Stimulated activated CD8-positive, alpha-beta memory T cell treated with anti-CD3 and anti-CD28 coated beads, Interleukin-15, amount 100 ng/mL, for 4 hours (primary cell): ENCODE data around the gene SYNPR.
"Not testable (repeated sequence)": the region's sequence is repeated elsewhere in the genome, so short reads cannot be mapped to it uniquely, and the experiment has no call there.

ENCODE experiments used
- DNase-seq, 2 donors: peaks; one replicate each; pipeline ENCODE4 v3.0.0-alpha.2; 2020; ENCODE audit warnings: low read depth in 2 of 2

SYNPR gene

GRCh38 chr3:63617391-63617790 is 339.3 kb downstream of the SYNPR start:
- DNase-seq = no peak

GRCh38 chr3:63624941-63625560 is 346.9 kb downstream of the SYNPR start:
- DNase-seq = no peak

GRCh38 chr3:63631670-63632069 is 353.6 kb downstream of the SYNPR start:
- no peak for DNase-seq

- DNase-seq = no peak
Measured at GRCh38 chr3:63635186-63635585, 357.1 kb downstream of the SYNPR start.

- DNase-seq = no peak
Measured at GRCh38 chr3:63639806-63640205, 361.7 kb downstream of the SYNPR start.

- DNase-seq = no peak
Measured at GRCh38 chr3:63642488-63642887, 364.4 kb downstream of the SYNPR start.

GRCh38 chr3:63644212-63644797 is 366.2 kb downstream of the SYNPR start:
- no peak for DNase-seq

GRCh38 chr3:63644928-63645781 is 367.0 kb downstream of the SYNPR start:
- not testable (repeated sequence) for DNase-seq

GRCh38 chr3:63652066-63652725 is 374.1 kb downstream of the SYNPR start, which contains the start of gene SNTN:
TSS of gene SNTN (plus strand) at chr3:63652675. CDS start at chr3:63652688, 13 bp downstream.
- DNase-seq = no peak

GRCh38 chr3:63654211-63654610 is 376.1 kb downstream of the SYNPR start:
- DNase-seq = no peak

GRCh38 chr3:63654931-63655330 is 376.8 kb downstream of the SYNPR start:
- no peak for DNase-seq

GRCh38 chr3:63655519-63655918 is 377.4 kb downstream of the SYNPR start:
- no peak for DNase-seq

- DNase-seq = no peak
Measured at GRCh38 chr3:63656786-63657185, 378.7 kb downstream of the SYNPR start.

GRCh38 chr3:63661242-63661641 is 383.1 kb downstream of the SYNPR start:
- no peak for DNase-seq

GRCh38 chr3:63662011-63662410 is 383.9 kb downstream of the SYNPR start:
- no peak for DNase-seq

- no peak for DNase-seq
Measured at GRCh38 chr3:63662500-63662899, 384.4 kb downstream of the SYNPR start.
